Measurements from ENCODE around the gene FAM241A. TPM values are rescaled to one million over a fixed set of nuclear protein-coding genes. Genes with fewer than 3 reads are reported as not detected.

The FAM241A gene
- 0.68 to 0.99 TPM (median 0.76 TPM) in 5 replicates for total RNA-seq (2022; extraction: Qiagen RNA extraction)

DNA sequence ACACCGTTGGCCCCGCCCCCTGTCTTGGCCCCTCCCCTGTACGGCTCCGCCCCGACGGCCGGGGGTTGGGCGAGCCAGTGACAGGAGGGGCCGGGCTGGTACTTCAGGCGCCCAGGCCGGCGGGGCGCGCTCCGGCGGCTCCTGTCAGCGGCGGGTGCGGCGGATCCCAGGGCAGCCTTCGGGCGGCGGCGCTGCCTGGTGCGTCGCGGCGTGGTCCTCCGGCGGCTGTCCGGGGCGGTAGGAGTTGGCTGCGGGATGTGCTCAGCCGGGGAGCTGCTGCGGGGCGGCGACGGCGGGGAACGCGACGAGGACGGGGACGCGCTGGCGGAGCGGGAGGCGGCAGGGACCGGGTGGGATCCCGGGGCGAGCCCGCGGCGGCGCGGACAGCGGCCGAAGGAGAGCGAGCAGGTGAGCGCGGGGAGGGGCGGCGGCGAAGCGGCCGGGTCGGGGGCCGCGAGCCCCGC is at the start of gene FAM241A:
FAM241A (plus strand) TSS at position 129 of the 464 bp plus-strand sequence; CDS start at position 256, 127 bp downstream.

DNA sequence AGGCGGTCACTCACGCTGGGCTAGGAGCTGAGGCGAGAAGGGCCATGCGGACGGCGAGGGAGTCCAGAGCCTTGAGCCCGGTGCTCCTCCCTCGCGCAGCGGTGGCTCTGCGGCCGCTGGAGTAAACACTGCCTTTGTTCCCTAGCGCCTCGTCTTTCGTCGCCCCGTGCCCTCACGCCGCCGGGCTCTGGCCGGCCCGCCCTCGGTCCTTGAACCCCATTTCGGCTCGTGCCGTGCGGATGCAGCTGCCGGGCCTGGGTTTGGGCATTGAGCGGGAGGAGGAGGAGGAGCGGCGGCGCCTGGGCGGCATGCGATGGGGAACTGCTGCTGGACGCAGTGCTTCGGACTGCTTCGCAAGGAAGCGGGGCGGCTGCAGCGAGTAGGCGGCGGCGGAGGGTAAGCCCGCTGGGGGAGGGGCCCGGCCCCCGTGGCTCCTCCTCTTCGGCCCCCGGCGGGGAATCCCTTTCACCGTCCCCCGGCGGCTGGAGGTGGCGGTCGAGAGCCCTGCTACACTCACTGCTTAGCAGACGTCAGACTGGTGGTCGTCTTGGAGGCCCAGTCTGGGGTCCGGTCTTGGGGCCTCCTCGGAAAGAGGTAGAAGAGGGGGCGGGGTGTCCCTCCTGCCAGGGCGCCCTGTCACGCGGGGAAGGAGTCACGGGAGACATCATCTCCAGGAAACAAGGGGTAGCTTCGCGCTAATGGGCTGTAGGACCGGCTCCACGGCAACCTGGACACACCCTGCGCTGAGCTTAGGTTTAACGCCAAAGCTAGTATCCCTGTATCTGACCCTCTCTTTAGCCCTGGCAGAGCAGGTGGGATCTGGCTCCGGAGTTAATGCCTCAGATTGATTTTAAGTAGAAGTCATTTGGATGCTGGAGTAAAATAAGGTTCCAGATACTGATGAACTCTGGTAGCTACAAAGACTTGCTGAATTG is 86.8 kb downstream of the FAM241A start, which contains the start of gene AP1AR:
AP1AR (plus strand) TSS at position 9 of the 935 bp plus-strand sequence; CDS start at position 314, 305 bp downstream.

Other genes starting within 250 kb of the FAM241A start
- 7.9 to 11.6 TPM (median 9.9 TPM) in 5 replicates for gene AP1AR, start 86.3 kb downstream of the FAM241A start, total RNA-seq (2022; extraction: Qiagen RNA extraction)
- 3.1 to 5.1 TPM (median 4.0 TPM) in 5 replicates for gene TIFA, start 140.4 kb downstream of the FAM241A start, total RNA-seq (2022; extraction: Qiagen RNA extraction)
- 1.7 to 2.2 TPM (median 2.1 TPM) in 5 replicates for gene ALPK1, start 151.9 kb downstream of the FAM241A start, total RNA-seq (2022; extraction: Qiagen RNA extraction)